ENCODE results near the gene CHST12. TPM values are rescaled to one million over a fixed set of nuclear protein-coding genes. Genes with fewer than 3 reads are reported as not detected.
"Not testable (repeated sequence)": the region's sequence is repeated elsewhere in the genome, so short reads cannot be mapped to it uniquely, and the experiment has no call there.

Gene CHST12
- total RNA-seq, 1 donor from 2014 or later: 9.8 TPM

GRCh38 chr7:2469460-2470203, 66.2 kb downstream of the CHST12 start:
- H3K4me3 Mint-ChIP-seq (ENCODE audit: low read depth); H3K9me3 Mint-ChIP-seq; H3K4me1 Mint-ChIP-seq (ENCODE audit: low read depth); DNase-seq (ENCODE audit: low spot score); H3K27ac Mint-ChIP-seq; H3K36me3 Mint-ChIP-seq (ENCODE audit: low read depth): not testable (repeated sequence)
- peaks cover 14% of the 10 kb centered on the region for H3K27me3 Mint-ChIP-seq (ENCODE audit: low read depth)
- intact Hi-C loops (cut with micrococcal nuclease): loop anchor here (1.0 kb wide), 1 partner anchor 18 kb away; no protein-coding TSS in a partner anchor

- no peak overlapping the region for H3K27ac Mint-ChIP-seq
- H3K27me3 Mint-ChIP-seq (ENCODE audit: low read depth): peaks cover 14% of the 10 kb centered on the region
- no peak overlapping the region for H3K4me3 Mint-ChIP-seq (ENCODE audit: low read depth)
- no peaks in the 10 kb centered on the region for H3K4me1 Mint-ChIP-seq (ENCODE audit: low read depth)
- intact Hi-C loops (cut with micrococcal nuclease): no loop called here
- DNase-seq (ENCODE audit: low spot score): no peak
- H3K36me3 Mint-ChIP-seq (ENCODE audit: low read depth): no peaks in the 10 kb centered on the region
- no peaks in the 10 kb centered on the region for H3K9me3 Mint-ChIP-seq
Measured at GRCh38 chr7:2470204-2471021, 67.0 kb downstream of the CHST12 start.

- no peak for DNase-seq (ENCODE audit: low spot score)
- Mint-ChIP-seq H3K36me3 (ENCODE audit: low read depth) (no peaks in the 10 kb centered on the region), H3K27me3 (ENCODE audit: low read depth) (peaks cover 13% of the 10 kb centered on the region), H3K27ac (no peak overlapping the region), H3K4me3 (ENCODE audit: low read depth) (no peak overlapping the region), H3K4me1 (ENCODE audit: low read depth) (no peaks in the 10 kb centered on the region), H3K9me3 (no peaks in the 10 kb centered on the region)
- intact Hi-C loops (cut with micrococcal nuclease): no loop called here
Measured at GRCh38 chr7:2471022-2471329, 67.6 kb downstream of the CHST12 start.

- intact Hi-C loops (cut with micrococcal nuclease): no loop called here
- H3K27ac Mint-ChIP-seq: no peak overlapping the region
- no peaks in the 10 kb centered on the region for H3K4me1 Mint-ChIP-seq (ENCODE audit: low read depth)
- peaks cover 11% of the 10 kb centered on the region for H3K27me3 Mint-ChIP-seq (ENCODE audit: low read depth)
- H3K36me3 Mint-ChIP-seq (ENCODE audit: low read depth): no peaks in the 10 kb centered on the region
- DNase-seq (ENCODE audit: low spot score): no peak
- no peak overlapping the region for H3K4me3 Mint-ChIP-seq (ENCODE audit: low read depth)
- H3K9me3 Mint-ChIP-seq: no peaks in the 10 kb centered on the region
Measured at GRCh38 chr7:2471396-2471795, 68.0 kb downstream of the CHST12 start.

- intact Hi-C loops (cut with micrococcal nuclease): no loop called here
- Mint-ChIP-seq H3K4me3 (ENCODE audit: low read depth) (no peak overlapping the region), H3K36me3 (ENCODE audit: low read depth) (no peaks in the 10 kb centered on the region), H3K27me3 (ENCODE audit: low read depth) (peaks cover 11% of the 10 kb centered on the region), H3K4me1 (ENCODE audit: low read depth) (peaks cover under 1% of the 10 kb centered on the region), H3K9me3 (no peaks in the 10 kb centered on the region), H3K27ac (no peak overlapping the region)
- DNase-seq (ENCODE audit: low spot score): no peak
Measured at GRCh38 chr7:2472739-2473138, 69.3 kb downstream of the CHST12 start.

- peaks cover 2% of the 10 kb centered on the region for H3K4me1 Mint-ChIP-seq (ENCODE audit: low read depth)
- H3K9me3 Mint-ChIP-seq: no peaks in the 10 kb centered on the region
- no peak for DNase-seq (ENCODE audit: low spot score)
- H3K36me3 Mint-ChIP-seq (ENCODE audit: low read depth): no peaks in the 10 kb centered on the region
- H3K4me3 Mint-ChIP-seq (ENCODE audit: low read depth): no peak overlapping the region
- intact Hi-C loops (cut with micrococcal nuclease): no loop called here
- peaks cover 11% of the 10 kb centered on the region for H3K27me3 Mint-ChIP-seq (ENCODE audit: low read depth)
- no peak overlapping the region for H3K27ac Mint-ChIP-seq
Measured at GRCh38 chr7:2473496-2474180, 70.2 kb downstream of the CHST12 start.

- H3K9me3 Mint-ChIP-seq: no peaks in the 10 kb centered on the region
- no peak overlapping the region for H3K27ac Mint-ChIP-seq
- peaks cover 12% of the 10 kb centered on the region for H3K27me3 Mint-ChIP-seq (ENCODE audit: low read depth)
- peaks cover 2% of the 10 kb centered on the region for H3K4me1 Mint-ChIP-seq (ENCODE audit: low read depth)
- DNase-seq (ENCODE audit: low spot score): no peak
- no peaks in the 10 kb centered on the region for H3K36me3 Mint-ChIP-seq (ENCODE audit: low read depth)
- H3K4me3 Mint-ChIP-seq (ENCODE audit: low read depth): no peak overlapping the region
- intact Hi-C loops (cut with micrococcal nuclease): no loop called here
Measured at GRCh38 chr7:2474224-2474623, 70.8 kb downstream of the CHST12 start.

GRCh38 chr7:2474813-2475677, 71.6 kb downstream of the CHST12 start:
- peaks cover 9% of the 10 kb centered on the region for H3K27me3 Mint-ChIP-seq (ENCODE audit: low read depth)
- H3K36me3 Mint-ChIP-seq (ENCODE audit: low read depth): no peaks in the 10 kb centered on the region
- H3K27ac Mint-ChIP-seq: no peak overlapping the region
- H3K4me3 Mint-ChIP-seq (ENCODE audit: low read depth): no peak overlapping the region
- intact Hi-C loops (cut with micrococcal nuclease): loop anchor here (5.0 kb wide), 1 partner anchor 207 kb away; no protein-coding TSS in a partner anchor
- DNase-seq (ENCODE audit: low spot score): no peak
- H3K4me1 Mint-ChIP-seq (ENCODE audit: low read depth): peaks cover 2% of the 10 kb centered on the region
- no peaks in the 10 kb centered on the region for H3K9me3 Mint-ChIP-seq

GRCh38 chr7:2475678-2476015, 72.2 kb downstream of the CHST12 start:
- H3K4me3 Mint-ChIP-seq (ENCODE audit: low read depth): no peak overlapping the region
- DNase-seq (ENCODE audit: low spot score): no peak
- no peaks in the 10 kb centered on the region for H3K9me3 Mint-ChIP-seq
- H3K27ac Mint-ChIP-seq: no peak overlapping the region
- H3K36me3 Mint-ChIP-seq (ENCODE audit: low read depth): no peaks in the 10 kb centered on the region
- intact Hi-C loops (cut with micrococcal nuclease): loop anchor here (2.0 to 5.0 kb wide), 3 partner anchors 79 to 235 kb away; partner anchors contain the start of gene BRAT1
- H3K27me3 Mint-ChIP-seq (ENCODE audit: low read depth): peaks cover 4% of the 10 kb centered on the region
- H3K4me1 Mint-ChIP-seq (ENCODE audit: low read depth): peaks cover 2% of the 10 kb centered on the region

GRCh38 chr7:2476298-2476697, 72.9 kb downstream of the CHST12 start, which contains the start of gene GRIFIN:
Gene GRIFIN, minus strand, starts transcription at chr7:2476398. Its CDS starts 15 bp downstream, at chr7:2476383.
- intact Hi-C loops (cut with micrococcal nuclease): loop anchor here (2.0 to 5.0 kb wide), 3 partner anchors 79 to 235 kb away; partner anchors contain the start of gene BRAT1
- Mint-ChIP-seq H3K36me3 (ENCODE audit: low read depth) (no peaks in the 10 kb centered on the region), H3K27ac (no peak within 1 kb of the TSS), H3K4me3 (ENCODE audit: low read depth) (no peak within 1 kb of the TSS), H3K9me3 (no peaks in the 10 kb centered on the region), H3K27me3 (ENCODE audit: low read depth) (peaks cover 3% of the 10 kb centered on the region), H3K4me1 (ENCODE audit: low read depth) (peaks cover 2% of the 10 kb centered on the region)
- DNase-seq (ENCODE audit: low spot score): no peak

- intact Hi-C loops (cut with micrococcal nuclease): loop anchor here (1.0 to 5.0 kb wide), 4 partner anchors 53 to 234 kb away; partner anchors contain the start of gene BRAT1
- DNase-seq (ENCODE audit: low spot score): no peak
- Mint-ChIP-seq H3K36me3 (ENCODE audit: low read depth) (no peaks in the 10 kb centered on the region), H3K4me1 (ENCODE audit: low read depth) (peaks cover 2% of the 10 kb centered on the region), H3K4me3 (ENCODE audit: low read depth) (no peak overlapping the region), H3K27me3 (ENCODE audit: low read depth) (peaks cover 3% of the 10 kb centered on the region), H3K27ac (no peak overlapping the region), H3K9me3 (no peaks in the 10 kb centered on the region)
Measured at GRCh38 chr7:2476776-2477446, 73.5 kb downstream of the CHST12 start.

All from activated T-helper 2 cell treated with anti-CD3 and anti-CD28 coated beads, Interferon-gamma antibody, Interleukin-2, Interleukin-4, amounts not matched to agents 10 μg/mL and 5 μg/mL and 100 μg/mL, durations not matched to agents 14 hours and 24 hours and 36 hours (primary cell).